B cell (primary cell): Measurements from ENCODE around the gene CCDC60. TPM values are rescaled to one million over a fixed set of nuclear protein-coding genes. Genes with fewer than 3 reads are reported as not detected.
"Not testable (repeated sequence)": the region's sequence is repeated elsewhere in the genome, so short reads cannot be mapped to it uniquely, and the experiment has no call there.

Experiments used
- ATAC-seq: fragments of 200-7000 bp; cut with Tn5 transposase; one replicate; pipeline ENCODE4 v1.10.0; 2021; ENCODE audit warnings: low read depth, mild to moderate bottlenecking, moderate number of reproducible peaks, moderate library complexity
- CTCF ChIA-PET: fragments of 350-600 bp; sonication (Branson Sonifier 250); formaldehyde crosslinking; loops from one replicate; lab custom pipeline; 2021; ENCODE audit warnings: antibody characterized with exemption, inconsistent platforms; lab: Charles Lee
- POLR2A ChIA-PET: fragments of 350-600 bp; sonication (Branson Sonifier 250); formaldehyde crosslinking; loops from one replicate; lab custom pipeline; 2021; ENCODE audit warnings: antibody characterized with exemption; lab: Charles Lee
- DNase-seq: peaks from one replicate; pipeline ENCODE4 v3.0.0; 2013
- H2AFZ ChIP-seq: 2 replicates; pipeline ENCODE4 v1.6.1; 2012; ENCODE audit warnings: mild to moderate bottlenecking, low read depth, low read length; ENCODE audit not compliant: insufficient read depth, poor library complexity, severe bottlenecking
- H3K27ac ChIP-seq, 2 donors: 1 replicate in 1 of 2; 2 replicates in 1 of 2; pipeline ENCODE4 v1.5.1; 2012 to 2013; ENCODE audit warnings: low read length in 2 of 2, mild to moderate bottlenecking in 2 of 2, moderate library complexity in 1 of 2
- H3K27me3 ChIP-seq, 4 experiments: fragments of 200-600 bp in 1 of 4; sonication (generic) in 1 of 4; replicated peaks in 1 of 4; 1 replicate in 2 of 4; 2 replicates in 2 of 4; pipeline versions ENCODE4 v1.6.1 to v1.7.0; 2013 to 2016; ENCODE audit warnings: low read length in 3 of 4, mild to moderate bottlenecking in 2 of 4, mixed read lengths in 1 of 4, moderate library complexity in 1 of 4; ENCODE audit not compliant: insufficient read depth in 4 of 4, control insufficient read depth in 3 of 4; ENCODE audit errors: control extremely low read depth in 1 of 4
- H3K36me3 ChIP-seq, 2 experiments: replicated peaks in 1 of 2; 1 replicate in 1 of 2; 2 replicates in 1 of 2; pipeline versions ENCODE4 v1.6.1 to v1.7.1; 2013; ENCODE audit warnings: low read length in 1 of 2; ENCODE audit not compliant: insufficient read depth in 2 of 2, control insufficient read depth in 1 of 2; ENCODE audit errors: control extremely low read depth in 1 of 2, extremely low read depth in 1 of 2
- H3K4me1 ChIP-seq, 2 donors: fragments of 200-600 bp in 1 of 2; sonication (generic) in 1 of 2; 1 replicate in 1 of 2; 2 replicates in 1 of 2; pipeline versions ENCODE4 v1.5.1 to v1.6.1; 2013 to 2017; ENCODE audit warnings: low read length in 2 of 2; ENCODE audit not compliant: control insufficient read depth in 2 of 2, insufficient read depth in 2 of 2
- H3K4me2 ChIP-seq: replicated peaks from 2 replicates; pipeline ENCODE3; 2012; ENCODE audit warnings: mild to moderate bottlenecking, low read depth, low read length; ENCODE audit not compliant: poor library complexity, severe bottlenecking
- H3K4me3 ChIP-seq, 5 experiments: fragments of 200-600 bp in 1 of 5; sonication (generic) in 1 of 5; 1 replicate in 3 of 5; 2 replicates in 2 of 5; pipeline versions ENCODE4 v1.5.1 to v1.7.0; 2011 to 2016; ENCODE audit warnings: low read length in 4 of 5, mild to moderate bottlenecking in 4 of 5, low read depth in 2 of 5, control low read depth in 1 of 5, moderate library complexity in 1 of 5; ENCODE audit not compliant: insufficient read depth in 1 of 5; ENCODE audit errors: control extremely low read depth in 1 of 5, extremely low read depth in 1 of 5
- H3K79me2 ChIP-seq: fragments of 200-600 bp; sonication (generic); one replicate; pipeline ENCODE4 v1.6.0; 2016; ENCODE audit warnings: low read length; ENCODE audit not compliant: control insufficient read depth, insufficient read depth
- H3K9ac ChIP-seq: fragments of 200-600 bp; sonication (generic); 2 replicates; pipeline ENCODE4 v1.6.1; 2017; ENCODE audit warnings: mild to moderate bottlenecking, low read length, moderate library complexity
- H3K9me3 ChIP-seq, 3 donors: one replicate each; pipeline versions ENCODE4 v1.6.1 to v1.7.1; 2013; ENCODE audit warnings: low read length in 2 of 3; ENCODE audit not compliant: control insufficient read depth in 2 of 3, insufficient read depth in 1 of 3; ENCODE audit errors: control extremely low read depth in 1 of 3
- H4K20me1 ChIP-seq: 2 replicates; pipeline ENCODE4 v1.6.0; 2012; ENCODE audit warnings: mild to moderate bottlenecking, low read length; ENCODE audit not compliant: insufficient read depth, control insufficient read depth, poor library complexity, severe bottlenecking
- H3K27ac Mint-ChIP-seq: one replicate; pipeline ENCODE4 v1.8.0; 2021; ENCODE audit warnings: mixed read lengths
- H3K27me3 Mint-ChIP-seq: one replicate; pipeline ENCODE4 v1.8.0; 2021; ENCODE audit warnings: mixed read lengths
- H3K4me1 Mint-ChIP-seq: one replicate; pipeline ENCODE4 v1.8.0; 2021; ENCODE audit warnings: mixed read lengths
- H3K4me3 Mint-ChIP-seq: one replicate; pipeline ENCODE4 v1.8.0; 2021; ENCODE audit warnings: mixed read lengths
- H3K9me3 Mint-ChIP-seq: one replicate; pipeline ENCODE4 v1.8.0; 2022; ENCODE audit warnings: mixed read lengths; ENCODE audit not compliant: insufficient read depth
- CTCF ChIP-seq: fragments of 200-600 bp; IDR thresholded peaks from one replicate; pipeline ENCODE4 v1.8.0; 2022; ENCODE audit warnings: antibody characterized with exemption, mild to moderate bottlenecking
- EZH2 ChIP-seq: IDR thresholded peaks from 2 replicates; pipeline ENCODE4 v1.6.1; 2012; ENCODE audit warnings: borderline replicate concordance, low read depth, mild to moderate bottlenecking, moderate library complexity, low read length; ENCODE audit not compliant: insufficient read depth, poor library complexity, severe bottlenecking
- WGBS: methylation state at CpG from one replicate; pipeline ENCODE4 v1.1.5; 2013; ENCODE audit warnings: missing lambda C conversion rate; ENCODE audit not compliant: insufficient coverage; 5-methylcytosine and 5-hydroxymethylcytosine counted together
- intact Hi-C: fragments of 100-400 bp; cut with micrococcal nuclease; formaldehyde crosslinking; loops from one replicate; pipeline ENCODE4 v1.10.0; 2022
- polyA plus RNA-seq: library from polyadenylated mRNA; depleted of rRNA; stranded (reverse); fragments of >200 nt; gene quantifications from 2 replicates; pipeline ENCODE4 v1.2.3, GENCODE V29; 2012
- total RNA-seq, 2 donors: library from RNA; stranded (reverse); fragments of 120-200 nt in 1 of 2; gene quantifications; 1 replicate in 1 of 2; 2 replicates in 1 of 2; pipeline versions ENCODE4 v1.2.3 to v1.2.4, GENCODE V29; 2013 to 2022

Gene CCDC60
- total and polyA plus RNA-seq, 2 donors (not counting 1 experiment from before 2014, with no cell fraction given), result not detected

DNA sequence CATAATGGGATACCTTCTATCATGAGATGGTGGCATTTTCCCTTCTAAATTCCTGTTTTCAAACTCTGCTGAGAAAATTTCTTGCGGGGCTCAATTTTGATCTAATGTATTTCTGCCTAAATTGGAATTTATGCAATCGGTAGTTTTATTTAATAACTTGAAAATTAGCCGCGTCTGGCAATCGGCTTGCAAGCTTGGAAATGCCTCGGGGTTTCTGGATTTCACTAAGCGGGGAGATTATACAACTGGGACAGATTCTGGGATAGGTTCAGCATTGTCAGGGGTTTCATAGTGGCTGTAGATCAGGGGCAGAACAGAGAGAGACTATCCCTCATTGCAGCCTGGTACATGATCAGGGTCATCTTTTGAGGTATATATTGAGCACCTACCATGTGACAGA lies 8.6 kb downstream of the CCDC60 start:
- H4K20me1 ChIP-seq, result no peaks in the 10 kb centered on the region
- no peak for TF ChIP-seq CTCF
- TF ChIP-seq EZH2, result no peak
- no peak overlapping the region for H3K27ac ChIP-seq
- WGBS, result 100% methylated on average over 7 of the region's 7 CpGs
- ATAC-seq, result no peak
- no peak overlapping the region for H3K9ac ChIP-seq
- Mint-ChIP-seq H3K27me3 (peaks cover 8% of the 10 kb centered on the region), H3K4me3 (no peak overlapping the region), H3K4me1 (no peaks in the 10 kb centered on the region), H3K27ac (no peak overlapping the region), H3K9me3 (no peaks in the 10 kb centered on the region)
- POLR2A ChIA-PET, result no interaction called here
- no peak overlapping the region for H3K4me3 ChIP-seq
- CTCF ChIA-PET, result no interaction called here
- no peaks in the 10 kb centered on the region for H3K79me2 ChIP-seq
- no peak overlapping the region for H2AFZ ChIP-seq
- H3K36me3 ChIP-seq, result no peaks in the 10 kb centered on the region
- intact Hi-C loops, result no loop called here
- no peak for DNase-seq
- H3K9me3 ChIP-seq, result peaks cover 0 to 6% (median 0%) of the 10 kb centered on the region in 3 donors
- H3K27me3 ChIP-seq, result no peaks in the 10 kb centered on the region
- H3K4me1 ChIP-seq, result no peaks in the 10 kb centered on the region
- H3K4me2 ChIP-seq, result no peak overlapping the region

GRCh38 chr12:119354172-119354571 lies 19.6 kb downstream of the CCDC60 start:
- H3K9me3 ChIP-seq, result peaks cover 0 to 4% (median 2%) of the 10 kb centered on the region in 3 donors
- Mint-ChIP-seq H3K4me1 (no peaks in the 10 kb centered on the region), H3K27ac (no peak overlapping the region), H3K4me3 (no peak overlapping the region), H3K27me3 (peaks cover 10% of the 10 kb centered on the region), H3K9me3 (peaks cover 3% of the 10 kb centered on the region)
- no peak overlapping the region for H3K27ac ChIP-seq
- WGBS, result 63% methylated on average over 3 of the region's 4 CpGs
- H3K9ac ChIP-seq, result no peak overlapping the region
- H3K4me2 ChIP-seq, result no peak overlapping the region
- no peak overlapping the region for H2AFZ ChIP-seq
- DNase-seq (no peak), ATAC-seq (no peak)
- no peaks in the 10 kb centered on the region for H3K36me3 ChIP-seq
- intact Hi-C loops, result no loop called here
- CTCF ChIA-PET, result interaction anchor here (0.7 kb wide), 1 partner anchor 9 kb away, joined by 3 read pairs; no protein-coding TSS in a partner anchor
- TF ChIP-seq EZH2 (no peak), CTCF (no peak)
- no peak overlapping the region for H3K4me3 ChIP-seq
- H3K4me1 ChIP-seq, result no peaks in the 10 kb centered on the region
- no peaks in the 10 kb centered on the region for H4K20me1 ChIP-seq
- H3K27me3 ChIP-seq, result no peaks in the 10 kb centered on the region
- POLR2A ChIA-PET, result no interaction called here
- no peaks in the 10 kb centered on the region for H3K79me2 ChIP-seq

- H4K20me1 ChIP-seq, H3K27me3 Mint-ChIP-seq, H3K4me1 ChIP-seq, H3K79me2 ChIP-seq, H3K4me3 ChIP-seq, H3K4me2 ChIP-seq, ATAC-seq, CTCF ChIA-PET, H3K9ac ChIP-seq, H3K4me3 Mint-ChIP-seq, H3K4me1 Mint-ChIP-seq, H2AFZ ChIP-seq, DNase-seq, H3K27ac ChIP-seq, H3K9me3 Mint-ChIP-seq, H3K27ac Mint-ChIP-seq, H3K9me3 ChIP-seq, intact Hi-C loops, POLR2A ChIA-PET, H3K36me3 ChIP-seq, H3K27me3 ChIP-seq: not testable (repeated sequence)
- WGBS, result no CpG with 5 or more reads among the region's 33 CpGs
Observed at GRCh38 chr12:119360366-119360765, 25.8 kb downstream of the CCDC60 start.
